CD4-positive, alpha-beta T cell treated with Interferon alpha-2 for 1 hour (primary cell): ENCODE measurements around the gene UBR1.

ENCODE experiments used
- DNase-seq, 2 donors: peaks; one replicate each; pipeline ENCODE4 v3.0.0-alpha.2; 2020 to 2022

Gene UBR1

DNA sequence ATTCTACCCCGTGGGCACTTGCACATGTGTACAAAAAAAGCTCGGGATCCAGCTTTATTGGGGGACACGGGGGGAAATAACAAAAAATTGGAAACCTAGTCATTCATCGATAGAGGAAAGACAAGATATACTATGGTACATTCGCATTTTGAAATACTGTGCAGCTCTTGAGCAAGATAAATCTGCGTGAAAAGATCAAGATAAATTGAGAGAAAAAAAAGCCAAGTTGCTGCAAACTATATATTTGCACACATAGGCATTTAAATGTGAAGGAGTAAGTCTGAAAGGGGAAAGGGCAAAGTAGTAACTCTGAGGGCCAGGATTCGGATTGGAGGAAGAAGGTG, 620 bp upstream of the UBR1 start:
- DNase-seq: no peak

- DNase-seq: peak; percentile 38 to 61
Observed at GRCh38 chr15:43105077-43105736, 631 bp downstream of the UBR1 start.

GRCh38 chr15:43104426-43104825, 1.4 kb downstream of the UBR1 start:
- DNase-seq: no peak

GRCh38 chr15:43103907-43104306, 1.9 kb downstream of the UBR1 start:
- no peak for DNase-seq

- no peak for DNase-seq
Observed at GRCh38 chr15:43102187-43102586, 3.7 kb downstream of the UBR1 start.

DNA sequence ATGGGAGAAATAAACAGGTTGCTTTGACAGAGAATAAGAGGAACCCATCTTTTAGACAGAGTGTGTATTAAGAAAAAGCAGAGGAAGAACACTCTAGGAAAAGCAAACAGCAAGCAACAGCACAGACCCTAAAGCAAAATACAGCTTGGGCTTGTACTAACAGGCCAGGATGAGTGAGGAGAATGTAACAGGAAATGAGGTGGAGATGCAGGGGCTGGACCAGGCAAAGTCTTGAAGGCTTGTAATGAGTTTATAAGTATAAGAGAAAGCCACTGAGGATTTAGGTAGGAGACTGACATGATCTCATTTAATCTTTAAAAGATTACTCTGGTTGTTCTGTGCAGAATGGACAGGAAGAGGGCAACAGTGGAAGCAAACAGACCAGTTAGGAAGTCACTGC, 4.9 kb downstream of the UBR1 start:
- no peak for DNase-seq

GRCh38 chr15:43099105-43099845, 6.6 kb downstream of the UBR1 start:
- no peak for DNase-seq

GRCh38 chr15:43096411-43096810, 9.4 kb downstream of the UBR1 start:
- DNase-seq: no peak

DNA sequence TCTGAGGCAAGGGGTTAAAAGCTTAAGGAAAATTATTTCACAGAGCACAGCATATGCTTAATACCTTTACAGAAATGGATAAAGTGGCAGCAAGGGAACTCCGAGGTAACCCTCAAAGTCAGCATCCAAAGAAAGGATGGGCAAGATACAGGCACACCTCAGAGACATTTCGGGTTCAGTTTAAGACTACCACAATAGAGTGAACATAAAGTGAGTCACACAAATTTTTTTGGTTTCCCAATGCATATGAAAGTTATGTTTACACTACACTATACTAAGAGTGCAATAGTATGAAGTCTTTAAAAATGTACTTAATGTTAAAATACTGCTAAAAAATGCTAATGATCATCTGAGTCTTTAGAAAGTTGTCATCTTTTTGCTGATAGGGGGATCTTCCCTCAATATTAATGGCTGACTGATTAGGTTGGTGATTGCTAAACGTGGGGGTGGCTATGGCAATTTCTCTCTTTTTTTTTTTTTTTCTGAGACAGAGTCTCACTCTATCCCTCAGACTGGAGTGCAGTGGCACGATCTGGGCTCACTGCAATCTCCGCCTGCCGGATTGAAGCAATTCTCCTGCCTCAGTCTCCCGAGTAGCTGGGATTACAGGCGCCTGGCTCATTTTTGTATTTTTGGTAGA, 10.0 kb downstream of the UBR1 start:
- DNase-seq: no peak

DNA sequence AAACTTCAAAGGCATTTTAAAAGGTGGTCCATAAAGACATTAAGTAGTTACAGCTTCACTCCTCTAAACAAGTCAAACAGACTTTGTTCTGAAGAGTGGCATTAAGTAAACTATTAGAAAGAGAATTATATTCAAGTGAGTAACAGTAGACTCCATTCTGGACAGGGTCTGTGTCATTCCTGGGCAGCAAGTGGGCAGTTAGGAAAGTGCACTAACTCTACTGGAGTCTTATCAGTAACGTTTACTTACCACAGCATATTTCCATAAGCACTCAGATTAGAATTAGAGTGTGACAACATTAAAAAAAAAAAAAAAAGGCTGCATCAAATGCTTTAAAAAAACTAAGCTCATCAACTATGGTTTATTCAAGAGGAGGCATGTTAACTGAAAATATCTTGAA, 10.6 kb downstream of the UBR1 start:
- DNase-seq: no peak

GRCh38 chr15:43094416-43095030, 11.3 kb downstream of the UBR1 start:
- DNase-seq: no peak

DNA sequence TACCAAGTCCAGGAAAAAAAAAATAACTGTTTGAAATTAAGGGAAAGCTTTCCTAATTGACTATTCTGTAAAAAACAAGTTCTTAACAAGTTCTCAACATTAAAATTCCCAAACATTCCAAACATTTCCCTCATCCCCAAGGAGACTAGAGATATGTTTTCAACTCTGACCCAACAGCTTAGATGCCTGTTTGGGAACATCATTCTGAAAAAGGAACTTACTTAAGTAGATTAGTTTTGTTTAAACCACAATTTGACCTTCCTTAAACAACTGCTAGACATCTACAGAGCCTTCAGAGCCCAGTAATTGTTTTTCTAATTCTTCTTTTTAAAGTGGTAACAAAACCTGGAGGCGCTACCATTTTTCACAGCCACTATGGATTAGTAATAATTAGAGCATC, 12.8 kb downstream of the UBR1 start:
- DNase-seq: no peak

DNA sequence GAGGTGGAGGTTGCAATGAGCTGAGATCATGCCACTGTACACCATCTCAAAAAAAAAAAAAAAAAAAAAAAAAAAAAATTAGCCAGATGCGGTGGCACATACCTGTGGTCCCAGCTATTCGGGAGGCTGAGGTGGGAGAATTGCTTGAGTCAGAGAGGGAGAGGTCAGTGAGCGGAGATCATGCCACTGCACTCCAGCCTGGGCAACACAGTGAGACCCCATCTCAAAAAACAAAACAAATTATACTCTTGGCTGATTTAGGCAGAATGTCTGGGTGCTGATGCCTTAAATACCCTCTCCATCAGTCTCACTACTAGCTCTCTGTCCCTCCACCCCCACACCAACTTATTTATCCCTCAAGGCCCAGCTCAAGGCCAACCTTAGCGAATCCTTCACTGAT, 14.0 kb downstream of the UBR1 start:
- DNase-seq: no peak

DNA sequence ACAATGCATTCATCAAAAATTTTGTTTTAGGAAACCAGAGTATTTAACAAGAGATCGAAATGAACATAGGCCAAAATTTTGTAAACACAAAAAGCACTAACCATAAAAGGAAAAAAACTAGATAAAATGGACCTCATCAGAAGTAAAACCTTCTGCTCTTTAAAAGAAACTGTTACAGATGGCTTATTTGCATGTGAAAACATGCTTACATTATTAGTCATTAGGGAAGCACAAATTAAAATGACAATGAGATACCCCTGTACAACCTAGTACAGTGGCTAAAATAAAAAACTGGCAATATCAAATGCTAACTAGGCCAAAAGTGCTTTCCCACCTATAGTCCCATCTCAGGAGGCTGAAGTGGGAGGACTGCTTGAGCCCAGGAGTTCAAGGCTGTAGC, 19.3 kb downstream of the UBR1 start:
- DNase-seq: no peak

DNA sequence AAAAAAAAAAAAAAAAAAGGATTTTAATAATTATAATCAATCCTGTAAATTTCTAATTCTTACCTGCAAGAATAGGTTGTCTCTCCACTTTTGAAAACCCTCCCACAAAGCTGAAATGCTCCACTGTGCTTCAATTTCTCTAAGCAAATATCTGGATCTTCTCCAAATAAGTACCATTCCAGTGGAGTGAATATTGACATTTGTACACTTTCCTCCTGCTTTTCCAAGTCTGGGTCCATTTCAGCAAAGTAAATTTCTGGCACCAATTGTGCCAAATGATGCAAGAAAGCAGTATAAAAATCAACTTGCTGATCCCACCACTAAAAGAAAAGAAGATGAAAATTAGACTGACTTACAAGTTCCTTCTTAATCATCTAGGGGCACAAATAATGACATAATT, 19.9 kb downstream of the UBR1 start:
- no peak for DNase-seq

- no peak for DNase-seq
Observed at GRCh38 chr15:43082509-43082908, 23.3 kb downstream of the UBR1 start.

GRCh38 chr15:43081283-43081682, 24.6 kb downstream of the UBR1 start:
- DNase-seq: no peak

GRCh38 chr15:43071451-43071850, 34.4 kb downstream of the UBR1 start:
- DNase-seq: no peak

- DNase-seq: no peak
Observed at GRCh38 chr15:43070893-43071292, 34.9 kb downstream of the UBR1 start.

DNA sequence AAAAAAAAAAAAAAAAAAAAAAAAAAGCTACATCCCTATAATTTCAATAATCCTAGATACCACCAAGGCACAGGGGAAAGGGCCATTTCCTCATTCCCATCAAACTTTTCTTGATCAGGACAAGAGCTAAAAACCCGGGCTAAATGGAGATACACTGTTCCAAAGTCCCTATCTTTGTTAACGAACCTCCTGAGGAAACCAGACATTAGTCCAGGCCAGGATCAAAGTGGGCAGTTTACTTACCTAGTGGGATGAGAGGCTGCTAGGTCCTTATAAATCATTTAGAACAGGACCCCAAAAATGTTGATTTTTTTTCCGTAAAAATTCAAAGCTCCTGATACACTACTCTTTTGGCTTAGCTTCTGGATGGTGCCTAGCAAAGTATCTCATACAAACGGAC, 35.6 kb downstream of the UBR1 start:
- DNase-seq: no peak

DNA sequence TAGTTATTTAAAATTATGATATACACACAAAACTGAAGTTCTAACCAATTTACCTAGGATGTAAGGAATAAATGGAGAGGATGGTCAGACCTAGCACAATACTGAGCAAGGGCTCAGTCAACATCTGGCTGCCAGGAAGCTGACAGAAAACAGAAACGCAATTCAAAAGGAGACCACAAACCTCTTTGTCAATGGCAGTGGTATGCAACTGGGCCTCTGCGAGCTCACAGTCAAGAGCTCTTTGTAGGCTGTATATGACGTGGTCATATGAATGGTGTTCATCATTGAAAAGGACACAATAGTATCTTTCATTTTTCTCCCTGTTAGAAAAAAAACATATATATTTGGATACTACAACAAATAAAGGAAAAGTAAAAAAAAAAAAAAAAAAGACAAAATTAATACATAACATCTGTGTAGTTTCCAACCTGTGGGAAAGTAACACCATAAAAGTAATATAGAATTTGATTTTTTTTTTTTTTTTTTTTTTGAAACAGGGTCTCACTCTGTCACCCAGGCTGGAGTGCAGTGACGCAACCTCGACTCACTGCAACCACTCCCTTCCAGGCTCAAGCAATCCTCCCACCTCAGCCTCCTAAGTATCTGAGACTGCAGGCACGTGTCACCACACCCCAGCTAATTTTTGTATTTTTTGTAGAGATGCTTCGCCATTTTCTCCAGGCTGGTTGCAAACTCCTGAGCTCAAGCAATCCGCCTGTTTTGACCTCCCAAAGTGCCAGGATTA, 37.9 kb downstream of the UBR1 start:
- no peak for DNase-seq

- DNase-seq: no peak
Observed at GRCh38 chr15:43056696-43057095, 49.1 kb downstream of the UBR1 start.

DNA sequence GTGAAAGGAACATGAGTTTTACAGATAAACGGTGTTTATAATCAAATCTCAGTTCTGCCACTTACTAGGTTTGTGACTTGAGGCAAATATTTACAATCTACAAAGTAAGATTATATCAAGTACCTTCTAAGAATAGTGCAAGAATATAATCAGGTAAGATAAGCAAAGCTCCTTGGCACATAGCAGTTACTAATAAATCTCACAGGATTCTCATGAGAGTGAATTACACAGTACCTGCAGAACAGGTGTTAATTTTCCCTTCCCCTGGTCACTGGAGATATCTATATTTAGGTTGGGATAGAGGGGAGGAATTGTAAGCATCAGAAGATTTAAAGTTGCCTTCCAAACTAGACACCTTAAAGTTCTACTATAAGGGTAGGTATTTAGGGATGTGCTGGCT, 53.0 kb downstream of the UBR1 start:
- DNase-seq: no peak
